ENCODE measurements around the gene CNTN4.

The CNTN4 gene

DNA sequence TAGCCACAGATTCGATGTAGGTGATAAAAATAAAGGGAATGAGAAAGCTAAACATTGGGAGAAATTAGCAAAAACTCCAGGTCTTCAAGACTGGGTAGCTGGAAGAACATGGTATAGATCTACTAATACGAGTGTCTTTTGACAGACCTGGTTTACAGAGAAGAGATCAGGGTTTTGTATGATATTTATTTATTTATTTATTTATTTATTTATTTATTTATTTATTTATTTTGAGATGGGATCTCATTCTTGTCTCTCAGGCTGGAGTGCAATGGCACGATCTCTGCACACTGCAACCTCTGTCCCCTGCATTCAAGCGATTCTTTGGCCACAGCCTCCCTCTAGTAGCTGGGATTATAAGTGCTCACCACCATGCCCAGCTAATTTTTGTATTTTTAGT is 448.4 kb downstream of the CNTN4 start:
- H3K4me1 ChIP-seq (ENCODE audit: control insufficient read depth, insufficient read depth, low read length): no peaks in the 10 kb centered on the region
- 89 to 95% methylated on average over 4 of the region's 4 CpGs for WGBS, 2 experiments
- no peaks in the 10 kb centered on the region for H3K27me3 ChIP-seq (ENCODE audit: control insufficient read depth, insufficient read depth, low read length, poor library complexity, severe bottlenecking)
- H3K27ac ChIP-seq (ENCODE audit: insufficient read depth, low read depth, low read length, poor library complexity, severe bottlenecking): no peak overlapping the region
- no peaks in the 10 kb centered on the region for H3K36me3 ChIP-seq (ENCODE audit: control insufficient read depth, insufficient read depth, low read length)
- H3K4me3 ChIP-seq (ENCODE audit: insufficient read depth, low read depth, low read length): no peak overlapping the region
- H3K9me3 ChIP-seq (ENCODE audit: control insufficient read depth, low read length): no peaks in the 10 kb centered on the region

DNA sequence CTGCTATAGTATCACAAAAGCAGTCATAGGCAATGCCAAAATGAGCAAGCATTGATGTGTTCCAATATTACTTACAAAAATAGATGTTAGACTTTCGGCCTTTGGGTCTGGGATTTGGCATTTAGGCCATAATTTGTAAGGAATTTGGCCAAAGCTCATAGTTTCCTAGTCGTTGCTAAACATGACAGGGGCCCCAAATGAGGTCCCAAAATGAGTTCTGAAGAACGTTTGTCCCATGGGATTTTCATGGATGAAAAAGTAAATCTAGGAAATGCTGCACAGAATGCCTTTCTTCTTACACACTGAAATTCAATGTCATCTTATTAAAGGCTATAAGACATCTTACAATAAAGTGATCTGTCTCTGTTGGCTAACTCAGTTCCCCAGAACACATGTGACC is 456.0 kb downstream of the CNTN4 start:
- H3K9me3 ChIP-seq (ENCODE audit: control insufficient read depth, low read length): no peaks in the 10 kb centered on the region
- H3K36me3 ChIP-seq (ENCODE audit: control insufficient read depth, insufficient read depth, low read length): no peaks in the 10 kb centered on the region
- WGBS, 2 experiments: 82 to 86% methylated on average over 3 of the region's 3 CpGs
- no peaks in the 10 kb centered on the region for H3K4me1 ChIP-seq (ENCODE audit: control insufficient read depth, insufficient read depth, low read length)
- no peaks in the 10 kb centered on the region for H3K27me3 ChIP-seq (ENCODE audit: control insufficient read depth, insufficient read depth, low read length, poor library complexity, severe bottlenecking)
- H3K4me3 ChIP-seq (ENCODE audit: insufficient read depth, low read depth, low read length): no peak overlapping the region
- no peak overlapping the region for H3K27ac ChIP-seq (ENCODE audit: insufficient read depth, low read depth, low read length, poor library complexity, severe bottlenecking)

DNA sequence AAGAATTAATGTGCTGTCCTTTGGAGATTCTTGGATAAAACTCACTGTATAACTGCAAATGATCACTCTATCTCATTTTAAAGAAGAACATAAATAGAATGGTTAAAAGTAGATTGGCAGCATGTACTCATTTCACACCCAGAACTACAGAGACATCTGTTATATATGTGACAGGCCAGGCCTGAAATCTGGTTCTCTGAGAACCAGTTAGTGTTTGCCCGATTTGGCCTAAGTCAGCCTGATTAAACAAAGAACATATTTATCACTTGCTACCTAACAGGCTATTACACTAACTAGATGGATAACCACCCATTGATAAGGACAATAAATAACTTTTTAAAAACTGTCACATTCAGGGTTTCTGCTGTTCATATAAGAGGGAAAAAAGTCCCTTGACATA is 460.1 kb downstream of the CNTN4 start:
- H3K9me3 ChIP-seq (ENCODE audit: control insufficient read depth, low read length): no peaks in the 10 kb centered on the region
- no peaks in the 10 kb centered on the region for H3K4me1 ChIP-seq (ENCODE audit: control insufficient read depth, insufficient read depth, low read length)
- H3K27me3 ChIP-seq (ENCODE audit: control insufficient read depth, insufficient read depth, low read length, poor library complexity, severe bottlenecking): no peaks in the 10 kb centered on the region
- 91 to 100% methylated on average over 1 of the region's 1 CpG for WGBS, 2 experiments
- H3K36me3 ChIP-seq (ENCODE audit: control insufficient read depth, insufficient read depth, low read length): no peaks in the 10 kb centered on the region
- no peak overlapping the region for H3K4me3 ChIP-seq (ENCODE audit: insufficient read depth, low read depth, low read length)
- no peak overlapping the region for H3K27ac ChIP-seq (ENCODE audit: insufficient read depth, low read depth, low read length, poor library complexity, severe bottlenecking)

DNA sequence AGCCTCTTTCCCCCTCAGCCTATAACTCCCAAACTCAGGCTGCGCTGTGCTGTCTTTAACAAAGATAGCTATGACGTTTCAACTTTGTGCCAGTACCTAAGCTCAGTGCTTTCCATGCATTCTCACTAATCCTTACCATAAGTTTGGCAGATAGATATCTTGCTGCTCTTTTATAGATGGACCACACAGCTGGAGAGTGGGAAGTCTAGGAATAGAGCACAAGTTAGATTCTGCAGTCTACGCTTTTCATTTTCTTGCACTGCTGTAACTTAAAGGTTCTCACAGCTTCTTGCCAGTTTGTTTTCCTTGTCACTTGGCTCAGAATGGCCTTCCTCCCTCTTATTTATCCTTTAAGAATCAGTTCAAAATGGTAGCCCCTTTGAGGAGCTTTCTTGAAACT is 468.8 kb downstream of the CNTN4 start:
- no peaks in the 10 kb centered on the region for H3K9me3 ChIP-seq (ENCODE audit: control insufficient read depth, low read length)
- WGBS, 2 experiments: 91 to 94% methylated on average over 3 of the region's 3 CpGs
- H3K4me3 ChIP-seq (ENCODE audit: insufficient read depth, low read depth, low read length): no peak overlapping the region
- H3K27ac ChIP-seq (ENCODE audit: insufficient read depth, low read depth, low read length, poor library complexity, severe bottlenecking): no peak overlapping the region
- H3K36me3 ChIP-seq (ENCODE audit: control insufficient read depth, insufficient read depth, low read length): no peaks in the 10 kb centered on the region
- no peaks in the 10 kb centered on the region for H3K27me3 ChIP-seq (ENCODE audit: control insufficient read depth, insufficient read depth, low read length, poor library complexity, severe bottlenecking)
- no peaks in the 10 kb centered on the region for H3K4me1 ChIP-seq (ENCODE audit: control insufficient read depth, insufficient read depth, low read length)

DNA sequence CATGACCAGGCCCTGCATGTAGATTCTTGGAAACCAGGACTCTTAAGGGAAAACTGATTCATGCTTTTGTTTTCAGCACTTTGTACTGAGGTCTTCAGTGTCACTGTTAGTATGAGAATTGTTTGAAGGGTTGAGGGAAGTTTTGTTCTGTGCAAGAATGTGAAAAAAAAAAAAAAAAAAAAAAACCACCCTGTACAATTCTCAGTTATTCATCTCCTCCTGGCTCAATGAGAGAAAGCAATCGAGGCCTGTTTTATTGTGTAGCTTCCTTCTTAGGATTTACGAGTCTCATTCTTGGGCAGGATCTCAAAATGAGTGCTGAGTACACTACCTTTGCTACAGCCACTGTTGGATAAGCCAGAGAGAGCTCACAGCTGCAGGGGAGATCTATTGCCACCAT is 469.5 kb downstream of the CNTN4 start:
- H3K36me3 ChIP-seq (ENCODE audit: control insufficient read depth, insufficient read depth, low read length): no peaks in the 10 kb centered on the region
- no peaks in the 10 kb centered on the region for H3K27me3 ChIP-seq (ENCODE audit: control insufficient read depth, insufficient read depth, low read length, poor library complexity, severe bottlenecking)
- no peaks in the 10 kb centered on the region for H3K9me3 ChIP-seq (ENCODE audit: control insufficient read depth, low read length)
- H3K4me3 ChIP-seq (ENCODE audit: insufficient read depth, low read depth, low read length): no peak overlapping the region
- WGBS, 2 experiments: 90 to 92% methylated on average over 2 of the region's 2 CpGs
- H3K4me1 ChIP-seq (ENCODE audit: control insufficient read depth, insufficient read depth, low read length): no peaks in the 10 kb centered on the region
- no peak overlapping the region for H3K27ac ChIP-seq (ENCODE audit: insufficient read depth, low read depth, low read length, poor library complexity, severe bottlenecking)

DNA sequence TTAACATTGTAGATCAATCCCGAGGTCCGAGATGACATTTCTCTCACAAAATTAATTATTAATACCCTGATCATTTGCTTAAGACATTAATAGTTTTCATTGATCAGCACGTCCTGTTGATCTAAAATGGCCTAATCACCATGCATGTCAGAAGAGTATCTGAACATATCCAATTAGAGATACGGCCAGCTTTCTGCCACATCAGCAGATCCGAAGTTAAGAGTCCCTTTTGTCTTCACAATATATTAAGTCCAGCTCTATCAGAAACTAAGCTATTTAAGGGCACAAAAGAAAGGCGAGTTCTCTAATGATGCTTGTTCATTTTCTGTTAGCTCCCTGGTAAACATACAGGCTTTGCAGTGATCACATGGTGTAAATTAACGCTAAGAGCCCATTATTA is 470.3 kb downstream of the CNTN4 start:
- WGBS, 2 experiments: 93 to 95% methylated on average over 7 of the region's 7 CpGs
- Histone ChIP-seq H3K4me3 (ENCODE audit: insufficient read depth, low read depth, low read length) (no peak overlapping the region), H3K27me3 (ENCODE audit: control insufficient read depth, insufficient read depth, low read length, poor library complexity, severe bottlenecking) (no peaks in the 10 kb centered on the region), H3K4me1 (ENCODE audit: control insufficient read depth, insufficient read depth, low read length) (no peaks in the 10 kb centered on the region), H3K27ac (ENCODE audit: insufficient read depth, low read depth, low read length, poor library complexity, severe bottlenecking) (no peak overlapping the region), H3K9me3 (ENCODE audit: control insufficient read depth, low read length) (no peaks in the 10 kb centered on the region), H3K36me3 (ENCODE audit: control insufficient read depth, insufficient read depth, low read length) (no peaks in the 10 kb centered on the region)

DNA sequence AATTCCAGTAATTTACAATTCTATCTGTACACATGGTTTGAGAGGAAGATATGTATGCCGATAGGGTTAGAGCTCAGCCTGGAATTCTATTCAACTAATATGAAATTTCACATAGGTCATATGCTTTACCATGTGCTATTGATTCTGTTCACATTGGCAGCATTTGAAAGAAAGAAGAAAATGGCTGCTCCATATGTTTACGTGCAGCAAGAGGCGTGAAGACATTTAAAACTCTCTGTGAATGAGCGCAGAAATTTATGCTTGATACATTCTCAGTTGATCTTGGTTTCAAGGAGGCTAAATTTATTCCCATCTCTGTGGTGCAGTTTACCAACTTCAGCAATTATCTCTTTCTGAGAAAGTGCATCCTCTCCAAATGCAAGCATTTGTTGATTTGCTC is 478.9 kb downstream of the CNTN4 start:
- H3K27ac ChIP-seq (ENCODE audit: insufficient read depth, low read depth, low read length, poor library complexity, severe bottlenecking): no peak overlapping the region
- no peaks in the 10 kb centered on the region for H3K9me3 ChIP-seq (ENCODE audit: control insufficient read depth, low read length)
- no peaks in the 10 kb centered on the region for H3K4me1 ChIP-seq (ENCODE audit: control insufficient read depth, insufficient read depth, low read length)
- no peaks in the 10 kb centered on the region for H3K36me3 ChIP-seq (ENCODE audit: control insufficient read depth, insufficient read depth, low read length)
- 96 to 99% methylated on average over 3 to 4 of the region's 4 CpGs for WGBS, 2 experiments
- H3K27me3 ChIP-seq (ENCODE audit: control insufficient read depth, insufficient read depth, low read length, poor library complexity, severe bottlenecking): no peaks in the 10 kb centered on the region
- H3K4me3 ChIP-seq (ENCODE audit: insufficient read depth, low read depth, low read length): no peak overlapping the region

DNA sequence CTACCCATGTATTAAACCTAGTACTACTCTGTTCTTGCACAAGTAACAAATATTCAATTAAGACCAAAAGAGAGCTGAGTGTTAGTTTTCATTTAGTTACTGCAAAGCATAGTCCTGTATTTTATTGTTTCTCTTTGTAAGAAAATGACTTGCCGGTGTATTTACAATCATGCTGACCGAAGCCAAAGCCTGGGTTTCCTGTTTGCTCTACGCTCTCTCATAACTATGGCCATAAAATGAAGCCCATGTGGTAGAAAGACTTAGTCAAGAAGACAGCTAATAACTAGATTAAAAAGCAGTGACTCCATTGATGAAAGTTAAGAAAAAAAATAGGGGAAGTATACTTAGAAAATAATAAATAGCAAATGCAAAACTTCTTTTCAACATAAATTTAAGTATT is 479.9 kb downstream of the CNTN4 start:
- H3K4me3 ChIP-seq (ENCODE audit: insufficient read depth, low read depth, low read length): no peak overlapping the region
- WGBS, 2 experiments: 62 to 67% methylated on average over 3 of the region's 3 CpGs
- H3K27me3 ChIP-seq (ENCODE audit: control insufficient read depth, insufficient read depth, low read length, poor library complexity, severe bottlenecking): no peaks in the 10 kb centered on the region
- H3K27ac ChIP-seq (ENCODE audit: insufficient read depth, low read depth, low read length, poor library complexity, severe bottlenecking): no peak overlapping the region
- no peaks in the 10 kb centered on the region for H3K36me3 ChIP-seq (ENCODE audit: control insufficient read depth, insufficient read depth, low read length)
- no peaks in the 10 kb centered on the region for H3K4me1 ChIP-seq (ENCODE audit: control insufficient read depth, insufficient read depth, low read length)
- no peaks in the 10 kb centered on the region for H3K9me3 ChIP-seq (ENCODE audit: control insufficient read depth, low read length)

DNA sequence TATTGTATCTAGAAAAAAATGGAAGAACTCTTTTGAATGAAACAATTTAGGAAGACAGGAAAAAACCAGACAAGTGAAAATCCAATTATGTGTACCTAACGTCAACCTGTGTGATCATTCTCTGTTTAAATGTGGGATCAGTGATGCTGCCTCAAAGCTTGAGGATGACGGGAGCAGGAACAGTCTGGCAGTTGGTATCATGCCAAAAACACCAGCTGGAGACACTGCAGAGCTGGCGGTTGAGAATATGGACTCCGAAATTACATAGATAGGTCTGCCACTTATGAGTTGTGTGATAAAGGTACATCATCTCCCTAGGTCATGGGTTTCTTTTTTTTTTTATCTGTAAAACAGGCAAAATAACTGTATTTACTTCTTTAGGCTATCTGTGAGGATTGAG is 480.5 kb downstream of the CNTN4 start:
- Histone ChIP-seq H3K4me1 (ENCODE audit: control insufficient read depth, insufficient read depth, low read length) (no peaks in the 10 kb centered on the region), H3K4me3 (ENCODE audit: insufficient read depth, low read depth, low read length) (no peak overlapping the region), H3K27ac (ENCODE audit: insufficient read depth, low read depth, low read length, poor library complexity, severe bottlenecking) (no peak overlapping the region), H3K9me3 (ENCODE audit: control insufficient read depth, low read length) (no peaks in the 10 kb centered on the region), H3K36me3 (ENCODE audit: control insufficient read depth, insufficient read depth, low read length) (no peaks in the 10 kb centered on the region), H3K27me3 (ENCODE audit: control insufficient read depth, insufficient read depth, low read length, poor library complexity, severe bottlenecking) (no peaks in the 10 kb centered on the region)
- 93 to 96% methylated on average over 4 of the region's 4 CpGs for WGBS, 2 experiments

DNA sequence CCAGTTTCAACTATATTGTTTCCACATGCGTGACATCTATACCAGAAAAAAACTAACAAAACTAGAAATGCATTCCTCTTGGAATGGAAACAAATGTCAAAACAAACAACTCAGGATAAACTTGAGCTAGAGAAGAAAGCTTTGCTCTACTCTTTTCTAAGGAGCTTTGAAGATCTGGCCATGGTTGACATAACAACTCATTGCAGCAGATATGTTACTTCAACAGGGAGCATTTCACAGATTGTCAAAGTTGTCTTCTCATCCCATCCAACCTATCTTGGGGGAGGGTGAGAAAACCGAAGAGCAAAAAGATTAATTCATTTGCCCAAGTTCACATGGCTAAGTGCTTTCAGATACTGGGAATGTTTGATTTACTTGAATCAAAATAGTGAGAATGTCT is 484.4 kb downstream of the CNTN4 start:
- no peaks in the 10 kb centered on the region for H3K4me1 ChIP-seq (ENCODE audit: control insufficient read depth, insufficient read depth, low read length)
- 79 to 96% methylated on average over 1 to 2 of the region's 2 CpGs for WGBS, 2 experiments
- no peak overlapping the region for H3K27ac ChIP-seq (ENCODE audit: insufficient read depth, low read depth, low read length, poor library complexity, severe bottlenecking)
- H3K36me3 ChIP-seq (ENCODE audit: control insufficient read depth, insufficient read depth, low read length): no peaks in the 10 kb centered on the region
- H3K27me3 ChIP-seq (ENCODE audit: control insufficient read depth, insufficient read depth, low read length, poor library complexity, severe bottlenecking): no peaks in the 10 kb centered on the region
- no peaks in the 10 kb centered on the region for H3K9me3 ChIP-seq (ENCODE audit: control insufficient read depth, low read length)
- no peak overlapping the region for H3K4me3 ChIP-seq (ENCODE audit: insufficient read depth, low read depth, low read length)

DNA sequence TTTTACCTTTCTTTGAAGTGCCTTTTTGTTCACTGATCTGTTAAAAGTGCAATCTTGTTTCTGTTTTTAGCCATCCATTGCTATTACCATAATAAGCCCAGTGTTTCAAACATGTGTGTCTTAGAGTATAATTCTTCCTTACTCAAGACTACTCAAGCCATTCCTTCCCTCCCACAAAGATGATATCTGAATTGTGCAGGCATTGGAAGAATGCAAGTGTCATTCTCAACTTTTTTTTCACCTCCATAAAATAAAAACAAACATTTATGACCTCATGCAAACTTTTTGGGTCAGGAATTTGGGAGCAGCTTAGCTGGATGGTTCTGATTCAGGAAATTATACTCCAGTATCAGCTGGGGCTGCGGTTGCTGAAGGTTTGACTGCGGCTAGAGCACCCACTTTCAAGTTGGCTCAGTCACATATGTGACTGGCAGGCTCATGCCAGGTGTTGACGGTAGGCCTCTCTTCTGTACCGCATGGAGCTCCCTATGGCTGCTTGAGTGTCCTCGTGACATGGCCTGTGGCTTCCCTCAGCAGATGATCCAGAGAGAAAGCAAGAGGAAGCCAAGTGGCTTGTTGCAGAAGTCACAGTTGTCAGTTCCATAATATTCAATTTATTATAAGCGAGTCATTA is 490.8 kb downstream of the CNTN4 start:
- no peaks in the 10 kb centered on the region for H3K9me3 ChIP-seq (ENCODE audit: control insufficient read depth, low read length)
- no peak overlapping the region for H3K4me3 ChIP-seq (ENCODE audit: insufficient read depth, low read depth, low read length)
- 94 to 97% methylated on average over 5 of the region's 6 CpGs for WGBS, 2 experiments
- H3K27ac ChIP-seq (ENCODE audit: insufficient read depth, low read depth, low read length, poor library complexity, severe bottlenecking): no peak overlapping the region
- no peaks in the 10 kb centered on the region for H3K4me1 ChIP-seq (ENCODE audit: control insufficient read depth, insufficient read depth, low read length)
- H3K36me3 ChIP-seq (ENCODE audit: control insufficient read depth, insufficient read depth, low read length): no peaks in the 10 kb centered on the region
- H3K27me3 ChIP-seq (ENCODE audit: control insufficient read depth, insufficient read depth, low read length, poor library complexity, severe bottlenecking): no peaks in the 10 kb centered on the region

All from ectodermal cell (in vitro differentiated cells).